HG03175 (cell line): ENCODE results near the gene CD63.

Experiments used
- ATAC-seq: cut with Tn5 transposase; IDR thresholded peaks from one replicate; pipeline ENCODE4 v1.9.1; 2021; ENCODE audit warnings: mild to moderate bottlenecking, moderate library complexity; ENCODE audit not compliant: unreplicated experiment

The CD63 gene

DNA sequence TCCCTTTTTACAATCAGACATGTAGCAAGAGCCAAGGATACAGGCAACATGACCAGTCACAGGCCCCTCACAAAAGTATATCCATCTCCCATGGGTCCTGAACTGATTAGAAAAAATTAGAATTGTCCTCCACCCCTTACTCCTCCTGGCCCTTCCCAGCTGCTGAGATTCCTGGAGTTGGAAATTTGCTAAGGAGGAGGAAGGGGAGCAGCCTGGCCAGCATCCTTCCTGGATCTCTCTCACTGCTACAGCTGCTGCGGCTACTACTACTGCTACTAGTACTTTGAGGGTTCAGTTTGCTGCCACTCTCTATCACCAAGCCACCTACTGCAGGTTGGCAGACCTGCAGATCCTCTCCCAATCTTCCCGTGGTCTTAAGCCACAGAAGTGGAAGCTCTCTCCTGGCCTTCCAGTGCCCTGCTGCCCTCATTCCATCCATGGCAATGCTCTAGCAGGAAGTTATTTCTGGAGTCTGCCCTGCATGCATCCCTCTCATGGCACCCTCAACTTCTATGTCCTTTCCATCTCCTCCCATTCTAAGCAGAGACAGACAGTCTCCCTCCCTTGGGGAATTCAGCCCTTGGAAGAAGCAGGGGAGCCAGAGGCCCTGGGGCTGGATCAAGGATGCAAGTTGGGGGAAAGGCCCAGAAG, 22.1 kb downstream of the CD63 start:
- no peak for ATAC-seq

DNA sequence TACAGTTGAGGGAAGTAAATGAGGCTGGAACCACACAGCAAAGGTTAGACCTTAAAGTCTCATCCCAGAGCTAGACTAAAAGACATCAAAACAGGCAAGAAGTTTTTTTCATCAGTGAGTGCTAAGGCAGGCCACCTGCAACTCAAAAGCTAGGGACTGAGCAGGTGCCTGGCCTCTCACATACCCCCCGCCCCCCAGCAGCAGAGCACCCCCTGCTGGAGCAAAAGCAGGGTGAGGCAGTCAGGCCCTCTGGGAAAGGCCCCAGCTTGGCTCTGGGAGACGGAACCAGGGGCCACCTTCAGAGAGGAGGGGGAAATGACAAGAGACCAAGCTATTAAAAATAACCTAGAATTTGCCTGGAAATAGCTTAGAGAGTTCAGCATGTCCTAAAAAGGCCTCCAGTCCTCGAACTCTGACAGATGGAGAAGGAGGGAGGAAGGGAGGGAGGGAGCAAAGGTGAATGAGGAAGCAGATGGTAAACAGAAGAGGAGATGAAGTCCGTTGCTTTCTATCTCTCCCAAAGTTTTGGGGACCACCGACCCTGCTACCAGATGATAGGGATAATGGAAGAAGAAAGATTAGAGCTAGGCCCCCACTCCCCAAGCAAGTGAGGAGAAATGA, 22.9 kb downstream of the CD63 start:
- no peak for ATAC-seq

DNA sequence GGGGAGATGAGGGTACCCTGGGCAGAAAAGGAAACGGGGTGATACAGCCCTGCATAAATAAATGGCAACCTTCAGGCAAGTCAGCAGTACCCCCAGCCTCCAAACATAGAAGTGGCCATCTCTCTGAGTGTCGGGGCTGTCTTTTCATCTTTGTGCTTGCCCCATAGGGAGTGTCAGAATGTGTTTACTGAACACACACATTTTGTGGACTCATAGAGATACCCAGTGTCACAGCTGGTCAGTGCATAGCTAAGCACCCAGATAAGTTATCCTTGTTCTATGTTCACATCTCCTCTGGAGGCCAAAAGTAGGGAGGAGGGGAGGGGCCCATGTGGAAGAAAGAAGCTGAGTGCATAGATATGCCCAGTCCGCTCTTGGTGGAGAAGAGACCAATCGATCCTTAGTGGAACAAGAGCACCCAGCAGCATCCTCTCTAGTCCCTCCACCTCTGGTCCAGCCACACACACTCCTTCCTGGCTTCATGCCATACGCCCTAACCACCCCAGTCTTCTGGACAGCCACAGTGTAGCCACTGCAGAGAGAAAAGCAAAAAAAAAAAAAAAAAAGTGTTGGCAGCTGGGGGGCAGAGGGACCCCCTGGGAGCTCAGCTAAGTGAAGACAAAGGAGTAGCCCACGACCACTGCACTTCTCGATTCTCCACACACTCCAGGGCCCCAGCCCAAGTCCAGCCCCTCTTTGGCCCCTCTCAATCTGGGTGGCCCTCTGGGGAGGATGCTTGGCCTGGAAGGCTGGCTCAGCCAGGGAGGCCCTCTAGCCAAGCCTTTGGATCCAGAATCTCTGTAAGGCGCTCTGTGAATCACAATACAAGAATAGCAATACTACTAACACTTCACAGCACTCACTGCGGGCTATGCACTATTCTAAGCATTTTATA, 23.7 kb downstream of the CD63 start:
- ATAC-seq, result no peak

DNA sequence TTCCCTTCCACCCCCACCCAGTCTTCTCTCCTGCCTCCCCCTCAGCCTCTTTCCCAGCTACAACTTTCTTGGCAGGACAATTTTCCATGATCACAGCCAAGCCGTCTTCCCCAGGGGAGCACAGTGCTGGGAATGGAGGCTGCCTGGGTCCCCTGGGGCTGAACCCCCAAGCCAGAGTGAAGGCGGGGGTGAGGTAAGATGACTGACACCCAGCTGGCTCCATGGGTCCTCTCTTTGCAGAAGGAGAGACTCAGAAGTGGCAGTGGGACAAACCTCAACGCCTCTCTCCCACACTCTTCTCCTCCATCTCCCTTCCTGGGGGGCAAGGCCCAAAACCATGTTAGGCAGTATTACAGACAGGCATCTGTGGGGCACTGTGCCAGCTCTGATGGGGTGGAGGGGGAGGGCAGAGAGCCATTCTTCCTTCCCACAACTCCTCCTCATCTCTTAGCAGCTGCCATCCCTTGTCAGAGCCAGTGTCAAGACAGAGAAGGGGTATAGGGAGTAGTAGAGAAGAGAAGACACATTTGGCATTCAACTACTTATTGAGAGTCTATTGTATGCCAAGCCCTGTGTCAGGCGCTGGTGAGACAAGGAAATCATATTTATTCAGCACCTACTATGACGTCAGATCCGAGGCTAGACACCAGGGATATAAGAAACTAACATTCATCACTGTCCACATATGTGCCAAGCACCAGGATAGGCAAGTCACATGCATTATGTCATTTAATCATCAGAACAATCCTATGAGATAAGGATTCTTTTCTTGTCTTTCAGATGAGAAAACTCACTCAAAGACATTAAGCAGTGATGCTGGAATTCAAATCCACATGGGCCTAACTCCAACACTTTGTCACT, 24.7 kb downstream of the CD63 start:
- no peak for ATAC-seq

DNA sequence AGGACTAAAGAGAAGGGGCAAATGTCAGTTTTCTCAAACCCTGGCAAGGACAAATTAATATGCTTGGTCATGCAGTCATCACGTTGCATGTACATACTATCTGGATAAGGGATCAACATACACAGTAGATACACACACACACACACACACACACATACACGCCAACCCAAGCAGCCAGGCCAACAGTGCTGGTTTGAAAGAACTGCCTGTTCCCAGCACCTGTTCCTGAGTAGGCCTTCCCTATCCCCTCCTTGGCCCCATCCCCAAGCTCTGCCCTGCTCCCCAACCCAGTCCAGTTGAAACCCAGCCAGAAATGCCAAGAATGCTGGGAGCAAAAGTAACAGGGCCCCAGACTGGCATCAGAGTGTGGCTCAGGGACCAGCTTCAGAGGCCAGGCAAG, 25.5 kb downstream of the CD63 start:
- no peak for ATAC-seq

DNA sequence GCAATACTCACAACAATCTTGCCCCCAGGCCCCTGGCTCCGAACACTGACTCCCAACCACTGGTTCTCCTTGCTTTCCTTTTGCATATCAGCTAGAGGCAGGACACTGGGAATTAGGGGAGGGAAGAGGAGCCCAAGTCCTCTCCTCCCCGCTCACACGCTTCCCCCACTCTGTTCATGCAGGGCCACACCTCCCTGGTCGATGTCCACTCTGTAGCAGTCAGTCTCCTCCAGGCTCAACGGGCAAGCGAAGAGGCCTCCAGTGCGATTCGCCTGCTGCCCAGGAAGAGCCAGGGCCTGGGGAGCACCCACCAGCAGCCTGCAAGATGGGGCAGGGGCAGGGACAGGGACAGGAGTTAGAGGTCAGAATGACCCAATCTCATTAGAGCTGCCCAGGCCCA, 25.9 kb downstream of the CD63 start:
- ATAC-seq, result no peak

DNA sequence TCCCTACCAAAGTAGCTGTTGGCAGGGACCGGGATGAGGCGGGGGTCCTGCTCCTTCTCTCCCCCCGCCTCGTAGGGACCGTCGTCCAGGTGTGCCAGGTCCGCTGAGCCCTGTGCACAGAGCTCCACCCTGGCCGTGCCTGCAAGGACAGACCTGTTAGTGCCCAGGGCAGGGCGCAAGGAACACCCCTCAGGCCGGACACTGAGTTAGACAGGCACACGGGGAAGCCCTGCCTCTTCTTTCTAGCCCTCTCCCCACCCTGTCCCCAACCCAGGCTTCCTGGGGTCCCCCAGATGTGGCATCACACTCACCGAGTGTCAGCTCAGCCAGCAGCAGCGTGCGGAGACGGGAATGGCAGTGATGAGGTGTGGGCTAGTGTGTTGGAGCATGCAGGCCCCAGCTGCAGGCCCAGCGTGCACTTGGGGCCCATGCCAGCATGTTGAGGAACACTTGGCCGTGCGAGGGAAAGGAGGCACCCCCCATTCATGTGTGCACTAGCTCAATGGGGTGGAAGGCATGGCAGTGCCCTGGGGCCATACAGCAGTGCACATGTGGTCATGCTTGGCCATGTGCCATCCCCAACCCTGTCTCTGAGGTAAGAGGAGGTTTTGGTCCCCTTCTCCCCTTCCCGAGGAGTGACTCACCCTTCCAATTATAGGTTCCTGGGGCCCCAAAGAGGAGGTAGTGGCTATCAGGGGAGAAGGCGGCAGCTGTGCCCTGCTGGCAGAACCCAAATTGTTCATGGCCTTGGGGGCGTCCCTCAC, 28.4 kb downstream of the CD63 start:
- ATAC-seq, result no peak

DNA sequence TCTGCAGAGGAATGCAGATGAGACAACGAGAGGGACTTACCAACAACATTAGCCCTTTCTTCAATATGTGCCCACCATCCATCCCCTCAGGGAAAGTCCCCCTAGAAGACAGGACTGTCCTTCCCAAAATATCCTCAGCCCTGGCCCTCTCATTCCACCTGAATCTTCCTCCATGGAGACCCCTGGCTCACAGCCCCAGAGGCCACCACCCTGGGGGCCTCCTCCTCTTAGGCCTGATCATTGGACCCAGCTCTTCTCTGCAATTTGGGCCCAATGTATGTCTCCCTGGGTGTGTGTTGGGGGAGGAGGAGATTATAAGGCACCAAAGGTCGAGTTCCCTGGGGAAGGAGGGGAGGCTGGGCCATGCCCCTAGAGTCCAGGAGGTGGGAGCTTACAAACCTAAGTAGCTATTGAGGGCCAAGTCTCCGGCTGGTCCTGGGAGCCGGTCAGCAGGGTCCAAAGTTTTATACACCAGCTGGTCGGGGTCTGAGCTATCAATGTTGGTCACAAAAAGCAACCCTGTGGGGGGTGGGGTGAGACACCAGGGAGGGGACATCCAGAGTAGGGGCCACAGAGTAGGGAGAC, 29.2 kb downstream of the CD63 start:
- no peak for ATAC-seq

DNA sequence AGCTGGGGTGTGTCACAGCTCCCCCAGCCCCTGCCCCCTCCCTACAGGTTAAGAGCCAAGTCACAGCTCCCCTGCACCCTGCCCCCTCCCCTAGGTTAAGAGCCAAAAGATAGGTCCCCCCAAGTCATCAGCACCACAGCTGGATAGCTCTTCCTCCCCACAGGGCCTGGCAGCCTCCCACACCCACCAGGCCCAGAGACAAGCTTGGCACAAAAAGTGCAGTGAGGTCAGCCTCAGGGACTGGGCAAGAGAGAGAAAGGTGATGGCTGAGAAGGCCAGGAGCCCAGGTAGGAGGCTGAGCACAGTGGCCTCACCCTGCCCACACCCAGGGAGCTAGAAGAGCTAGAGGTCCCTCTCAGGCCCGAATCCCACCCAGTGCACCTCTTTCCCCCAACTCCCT, 29.8 kb downstream of the CD63 start:
- ATAC-seq, result no peak

DNA sequence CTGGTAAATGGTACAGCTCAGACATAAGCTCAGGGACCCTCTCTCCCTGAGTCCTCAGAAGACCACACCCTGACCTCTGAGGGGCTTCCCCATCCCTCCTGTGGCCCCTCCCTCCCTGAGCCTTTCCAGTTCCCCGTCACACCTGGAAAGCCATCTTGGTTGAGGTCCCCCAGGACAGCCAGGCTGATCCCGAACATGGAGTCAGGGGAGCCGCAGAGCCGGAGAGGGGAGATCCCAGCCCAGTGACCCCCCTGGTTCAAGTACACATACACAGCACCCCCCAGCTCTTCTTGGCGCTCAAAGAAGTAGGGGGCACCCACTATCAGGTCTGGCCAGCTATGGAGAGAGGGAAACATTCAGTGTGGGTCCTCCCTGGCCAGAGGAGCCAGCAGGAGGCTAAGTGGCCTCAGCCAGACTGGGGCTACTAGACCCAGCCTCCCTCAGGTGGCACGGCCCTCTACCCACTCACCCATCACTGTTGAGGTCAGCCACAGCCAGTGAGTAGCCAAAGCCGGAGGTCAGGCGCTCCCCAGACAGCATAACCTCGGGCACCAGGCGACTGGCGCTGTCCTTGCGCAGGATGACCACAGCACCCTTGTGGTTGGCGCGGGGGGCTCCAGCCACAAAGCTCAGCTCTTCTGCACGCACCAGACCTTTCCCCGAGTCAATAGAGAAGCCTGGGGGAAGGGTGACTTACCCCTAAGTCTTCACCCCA, 30.4 kb downstream of the CD63 start:
- no peak for ATAC-seq

DNA sequence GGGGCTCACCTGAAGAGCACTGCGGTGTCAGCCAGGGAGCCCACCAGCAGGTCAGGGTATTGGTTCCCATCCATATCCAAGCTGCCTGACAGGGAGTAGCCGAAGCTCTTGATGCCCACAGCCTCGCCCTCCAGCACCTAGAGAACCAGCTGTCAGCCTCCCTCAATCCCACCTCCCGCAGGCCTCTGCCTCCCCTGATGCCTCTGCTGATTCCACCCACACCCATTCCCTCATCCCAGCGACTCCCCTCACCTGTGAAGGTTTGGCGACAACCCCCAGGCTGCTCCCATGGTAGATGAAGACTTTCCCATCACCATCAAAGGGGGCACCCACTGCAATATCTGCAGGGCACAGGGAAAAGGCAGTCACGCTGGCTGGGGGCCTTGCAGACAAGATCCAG, 31.1 kb downstream of the CD63 start:
- no peak for ATAC-seq

DNA sequence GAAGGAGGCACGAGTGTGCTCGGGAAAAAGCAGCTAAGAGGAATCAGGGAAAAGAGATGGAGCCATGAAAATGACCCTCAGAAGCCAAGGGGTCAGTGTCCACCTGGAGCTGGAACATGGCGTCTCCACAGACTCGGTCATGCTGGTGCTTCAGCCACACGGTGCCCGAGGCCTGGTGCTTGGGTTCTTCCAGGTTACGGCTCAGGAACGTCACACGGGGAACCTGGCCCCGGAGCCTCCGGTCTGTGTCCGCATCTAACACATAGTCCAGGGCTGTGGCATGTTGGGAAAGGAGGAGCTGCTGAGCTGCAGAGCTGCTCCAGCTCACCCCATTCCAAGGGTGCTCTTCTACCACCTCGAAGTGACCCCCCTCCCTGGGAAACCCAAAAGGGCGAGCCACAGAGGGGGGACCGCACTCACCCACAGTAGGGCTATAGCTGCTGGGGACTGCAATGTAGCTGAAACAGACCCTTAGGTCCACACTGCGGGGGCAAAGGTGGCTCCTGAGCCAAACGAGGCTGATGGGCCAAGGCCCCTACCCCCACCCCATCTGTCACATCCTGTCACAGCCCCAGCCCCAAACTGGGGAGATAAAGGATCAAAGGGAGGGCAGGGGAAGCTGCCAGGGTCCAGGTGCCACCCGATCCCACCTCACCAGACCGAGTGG, 31.9 kb downstream of the CD63 start:
- no peak for ATAC-seq

DNA sequence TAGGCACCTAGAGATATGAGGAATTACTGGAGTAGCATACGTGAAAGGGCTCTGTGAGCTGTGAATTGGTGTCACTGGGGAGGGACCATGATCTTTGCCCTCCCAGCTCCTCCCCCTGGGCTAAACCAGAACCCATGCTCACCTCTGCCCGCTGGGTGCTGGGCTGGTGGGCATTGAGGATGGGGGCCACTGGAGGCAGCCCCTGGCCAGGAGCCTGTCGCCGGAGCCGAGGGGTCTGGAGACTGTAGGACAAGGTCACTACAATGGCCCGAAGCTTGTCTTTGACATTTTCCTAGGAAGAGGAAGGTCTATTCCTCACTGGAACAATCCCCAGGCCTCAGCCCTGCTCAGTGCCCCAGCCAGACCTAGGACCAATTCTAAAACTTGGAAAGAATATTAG, 32.7 kb downstream of the CD63 start:
- no peak for ATAC-seq

DNA sequence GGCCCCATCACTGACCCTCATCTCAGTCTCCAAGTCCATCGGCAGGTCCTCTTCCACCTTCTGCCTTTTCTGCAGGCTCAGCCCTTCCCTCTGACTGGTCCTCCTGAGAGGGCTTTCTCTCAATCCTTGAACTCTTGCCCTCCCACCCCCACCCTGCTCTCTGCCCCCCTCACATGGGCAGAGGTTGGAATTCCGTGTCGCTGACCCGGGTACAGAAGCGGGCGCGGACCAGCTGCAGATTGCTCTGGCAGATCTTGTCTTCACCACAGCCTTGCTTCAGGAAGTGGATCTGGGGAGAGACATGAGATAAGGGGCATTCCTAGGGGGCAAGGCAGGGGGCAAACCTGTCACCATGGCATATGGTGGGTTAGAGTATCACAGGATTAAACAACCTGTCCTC, 33.5 kb downstream of the CD63 start:
- no peak for ATAC-seq

DNA sequence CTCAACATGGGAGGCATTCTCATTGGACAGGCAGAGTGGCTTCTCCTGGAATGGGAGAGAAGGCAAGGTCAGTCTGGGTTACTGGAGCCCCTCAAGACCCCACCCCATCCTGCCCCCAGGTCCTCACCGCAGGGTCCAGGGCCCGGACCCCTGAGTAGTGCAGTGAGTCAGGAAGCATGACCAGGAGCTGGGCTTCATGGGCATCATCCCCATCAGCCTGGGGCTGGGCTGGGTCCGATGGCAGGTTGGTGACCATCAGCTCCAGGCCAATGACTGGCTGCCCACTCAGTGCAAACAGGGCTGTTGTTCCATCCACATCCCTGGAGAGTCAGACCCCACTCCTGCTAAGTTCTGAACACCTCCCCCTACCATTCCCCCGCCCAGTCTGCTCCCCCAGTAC, 34.2 kb downstream of the CD63 start:
- no peak for ATAC-seq

DNA sequence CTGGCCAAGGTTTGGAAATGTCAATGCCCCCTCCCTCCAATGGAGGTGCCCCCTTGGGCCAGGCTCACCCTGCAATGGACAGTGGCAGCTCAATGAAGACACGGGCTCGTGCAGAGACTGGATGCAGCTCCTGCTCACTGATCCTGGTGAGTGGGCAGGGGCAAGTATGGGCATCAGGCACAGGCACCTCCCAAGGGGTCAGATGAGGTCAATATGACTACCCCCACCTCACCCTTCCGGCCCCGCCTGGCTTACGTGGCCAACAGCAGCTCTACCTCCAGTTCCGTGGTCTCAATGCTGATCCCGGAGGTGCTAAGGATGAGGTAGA, 34.7 kb downstream of the CD63 start:
- ATAC-seq, result no peak

DNA sequence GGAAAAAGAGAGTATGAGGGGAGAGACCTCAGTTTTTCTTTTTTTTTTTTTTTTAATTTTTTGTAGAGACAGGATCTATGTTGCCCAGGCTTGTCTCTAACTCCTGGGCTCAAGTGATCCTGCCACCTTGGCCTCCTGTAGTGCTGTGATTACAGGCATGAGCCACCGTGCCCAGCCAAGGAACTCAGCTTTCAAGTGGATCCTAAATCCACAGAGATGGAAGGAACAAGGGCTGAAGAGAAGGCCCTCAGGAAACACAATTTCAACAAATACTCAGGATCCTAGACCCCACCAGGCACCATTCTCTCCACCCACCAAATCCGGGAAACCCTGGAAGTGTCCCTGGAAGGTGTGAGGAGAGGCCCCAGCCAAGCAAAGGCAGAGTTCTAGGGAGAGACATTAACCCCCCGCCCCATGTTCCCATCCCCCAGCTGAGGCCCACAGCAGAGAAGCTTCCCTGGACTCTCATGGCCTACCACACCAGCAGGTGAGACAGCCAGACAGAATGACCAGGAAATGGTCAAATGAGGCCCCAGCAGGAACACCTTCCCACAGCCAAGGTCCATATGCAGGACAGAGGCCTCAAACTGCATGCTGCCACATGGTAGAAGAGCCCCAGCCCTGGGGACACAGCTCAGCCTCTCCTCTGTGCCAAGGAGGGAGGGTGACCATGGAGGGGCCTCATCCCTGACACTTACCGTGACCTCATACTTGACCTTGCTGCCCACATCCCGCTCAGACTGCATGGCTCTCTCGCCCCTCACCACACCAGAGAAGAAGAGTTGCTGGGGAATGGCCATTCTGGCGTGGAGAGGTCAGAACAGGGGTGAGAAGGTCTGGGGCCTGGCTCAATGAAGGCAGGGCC, 35.3 kb downstream of the CD63 start:
- no peak for ATAC-seq
